K562 (cell line): ENCODE results near the gene GABRB2. TPM values are rescaled to one million over a fixed set of nuclear protein-coding genes. Genes with fewer than 3 reads are reported as not detected.

Experiments used
- ATAC-seq: fragments of 200-7000 bp; cut with Tn5 transposase; 3 replicates; pipeline ENCODE4 v1.9.1; 2020; ENCODE audit warnings: moderate library complexity
- BruUV-seq: library from RNA; stranded (reverse); fragments of 400-500 nt; replicated peaks from 2 replicates; lab custom pipeline; 2021; lab: Mats Ljungman, UMichigan
- CTCF ChIA-PET: fragments of 300-600 bp; formaldehyde crosslinking; extraction: SDS; loops from one replicate; lab custom pipeline; 2021; ENCODE audit warnings: low intra/inter-chr PET ratio; lab: Yijun Ruan, JAX
- POLR2A ChIA-PET: fragments of 300-600, 350-650 bp; sonication (Branson Sonifier 250); formaldehyde crosslinking; extraction: SDS; loops from one replicate; lab custom pipeline; 2021; ENCODE audit warnings: antibody characterized with exemption, inconsistent platforms; lab: Yijun Ruan, JAX
- DNase-seq, 4 experiments: peaks; one replicate each; pipeline versions ENCODE4 v3.0.0 to v3.0.0-alpha.2; 2011 to 2018; ENCODE audit warnings: low spot score in 3 of 4, mixed read lengths in 3 of 4; ENCODE audit errors: extremely low read depth in 1 of 4
- FAIRE-seq: peaks from 2 replicates; lab custom pipeline; 2011; peaks lifted over from hg19 to GRCh38; lab: Jason Lieb, UNC
- H2AFZ ChIP-seq: 2 replicates; pipeline ENCODE4 v1.6.0; 2011; ENCODE audit warnings: low read depth, low read length, control low read depth, inconsistent platforms
- H3K27ac ChIP-seq: fragments of 200-600 bp; 3 replicates; pipeline ENCODE4 v1.8.0; 2011; ENCODE audit warnings: low read depth, mild to moderate bottlenecking, control low read depth, inconsistent platforms, low read length, moderate library complexity, mixed read lengths; ENCODE audit errors: extremely low read depth
- H3K27me3 ChIP-seq, 2 experiments: fragments of 300-600 bp in 1 of 2; 2 replicates in 1 of 2; 3 replicates in 1 of 2; pipeline versions ENCODE4 v1.6.0 to v1.8.0; 2011; ENCODE audit warnings: inconsistent platforms in 2 of 2, low read length in 2 of 2, mild to moderate bottlenecking in 1 of 2, mixed read lengths in 1 of 2, moderate library complexity in 1 of 2; ENCODE audit not compliant: control insufficient read depth in 2 of 2, insufficient read depth in 2 of 2
- H3K36me3 ChIP-seq: fragments of 300-600 bp; 3 replicates; pipeline ENCODE4 v1.8.0; 2011; ENCODE audit warnings: mild to moderate bottlenecking, low read length, inconsistent platforms; ENCODE audit not compliant: control insufficient read depth, insufficient read depth
- H3K4me1 ChIP-seq, 2 experiments: fragments of 200-600 bp in 1 of 2; replicated peaks in 1 of 2; 2 replicates in 1 of 2; 3 replicates in 1 of 2; pipeline versions ENCODE4 v1.5.1 to v1.8.0; 2011; ENCODE audit warnings: inconsistent platforms in 2 of 2, low read length in 2 of 2, mild to moderate bottlenecking in 1 of 2, mixed read lengths in 1 of 2, moderate library complexity in 1 of 2; ENCODE audit not compliant: control insufficient read depth in 2 of 2, insufficient read depth in 2 of 2
- H3K4me2 ChIP-seq: 2 replicates; pipeline ENCODE4 v1.6.1; 2011; ENCODE audit warnings: low read length, control low read depth, inconsistent platforms, mixed read lengths; ENCODE audit not compliant: insufficient read depth
- H3K4me3 ChIP-seq: fragments of 200-600 bp; sonication (generic), shearing (Covaris generic); 2 replicates; pipeline ENCODE4 v1.5.1; 2016; ENCODE audit warnings: control low read depth, inconsistent platforms
- H3K79me2 ChIP-seq: fragments of 200-600 bp; 3 replicates; pipeline ENCODE4 v1.8.0; 2011; ENCODE audit warnings: low read length, inconsistent platforms; ENCODE audit not compliant: control insufficient read depth, insufficient read depth
- H3K9ac ChIP-seq, 2 experiments: 2 replicates each; pipeline versions ENCODE4 v1.6.0 to v1.6.1; 2011; ENCODE audit warnings: low read depth in 2 of 2, low read length in 2 of 2, control low read depth in 1 of 2, inconsistent platforms in 1 of 2, mild to moderate bottlenecking in 1 of 2, mixed read lengths in 1 of 2; ENCODE audit not compliant: insufficient read depth in 1 of 2
- H3K9me1 ChIP-seq: one replicate; pipeline ENCODE4 v1.6.0; 2011; ENCODE audit warnings: inconsistent platforms, mild to moderate bottlenecking, low read length, moderate library complexity; ENCODE audit not compliant: control insufficient read depth, insufficient read depth
- H3K9me3 ChIP-seq: replicated peaks from 2 replicates; pipeline ENCODE4 v1.5.1; 2011; ENCODE audit warnings: low read depth, low read length, inconsistent platforms; ENCODE audit not compliant: control insufficient read depth, insufficient read depth
- H4K20me1 ChIP-seq: replicated peaks from 2 replicates; pipeline ENCODE4 v1.6.1; 2011; ENCODE audit warnings: low read length, inconsistent platforms, mixed read lengths; ENCODE audit not compliant: control insufficient read depth, insufficient read depth
- ARHGAP35 ChIP-seq: fragments of 450-650 bp; IDR thresholded peaks from 2 replicates; pipeline ENCODE4 v1.6.1; 2018; ENCODE audit not compliant: partially characterized antibody
- BRCA1 ChIP-seq, 2 experiments: fragments of 450-650 bp in 1 of 2; sonication (generic) in 1 of 2; formaldehyde crosslinking in 1 of 2; IDR thresholded peaks; 2 replicates each; pipeline versions ENCODE4 v1.5.0 to v1.6.1; 2017 to 2020; ENCODE audit warnings: mild to moderate bottlenecking in 1 of 2, missing genetic modification reagents in 1 of 2
- CBX8 ChIP-seq: fragments of 200-600 bp; sonication (generic); IDR thresholded peaks from 2 replicates; pipeline ENCODE4 v1.6.1; 2012; ENCODE audit warnings: borderline replicate concordance, mixed run types, low read depth, mild to moderate bottlenecking, moderate library complexity, mixed read lengths, low read length, control low read depth, inconsistent platforms; ENCODE audit not compliant: poor library complexity, severe bottlenecking; ENCODE audit errors: extremely low read depth
- ILK ChIP-seq: fragments of 450-650 bp; IDR thresholded peaks from 2 replicates; pipeline ENCODE4 v1.6.1; 2016; ENCODE audit warnings: missing genetic modification characterization, low read depth, mild to moderate bottlenecking, missing compliant biosample characterization, moderate library complexity, borderline replicate concordance
- NEUROD1 ChIP-seq: fragments of 150-350 bp; IDR thresholded peaks from 2 replicates; pipeline ENCODE4 v1.6.1; 2014; ENCODE audit warnings: borderline replicate concordance, low read length, low read depth; ENCODE audit not compliant: partially characterized antibody
- NFIC ChIP-seq: fragments of 450-650 bp; IDR thresholded peaks from 2 replicates; pipeline ENCODE4 v1.6.1; 2017; ENCODE audit warnings: mild to moderate bottlenecking, inconsistent platforms
- NONO ChIP-seq, 2 experiments: fragments of 200-400 bp in 1 of 2; fragments of 450-650 bp in 1 of 2; formaldehyde crosslinking in 1 of 2; IDR thresholded peaks; 2 replicates each; pipeline ENCODE4 v1.6.1; 2017; ENCODE audit warnings: low read depth in 2 of 2, mild to moderate bottlenecking in 2 of 2, moderate library complexity in 2 of 2, low read length in 1 of 2
- NR4A1 ChIP-seq, 2 experiments: fragments of 250-450 bp in 1 of 2; fragments of 450-650 bp in 1 of 2; sonication (Bioruptor Pico) in 1 of 2; IDR thresholded peaks; 2 replicates each; pipeline versions ENCODE4 v1.4.0 to v1.6.1; 2016 to 2020; ENCODE audit warnings: mild to moderate bottlenecking in 2 of 2, missing compliant biosample characterization in 1 of 2, missing genetic modification characterization in 1 of 2, moderate library complexity in 1 of 2
- PCBP2 ChIP-seq: fragments of 200-400 bp; formaldehyde crosslinking; IDR thresholded peaks from 2 replicates; pipeline ENCODE4 v1.6.1; 2018; ENCODE audit warnings: low read length, low read depth, mild to moderate bottlenecking, moderate library complexity; ENCODE audit not compliant: poor library complexity, severe bottlenecking
- PHF20 ChIP-seq: fragments of 450-650 bp; IDR thresholded peaks from 2 replicates; pipeline ENCODE4 v1.6.1; 2018; ENCODE audit not compliant: partially characterized antibody
- RBM22 ChIP-seq: fragments of 200-400 bp; formaldehyde crosslinking; IDR thresholded peaks from 2 replicates; pipeline ENCODE4 v1.6.1; 2018; ENCODE audit warnings: low read length, low read depth; ENCODE audit not compliant: poor library complexity, severe bottlenecking
- RCOR1 ChIP-seq, 2 experiments: IDR thresholded peaks; 2 replicates each; pipeline ENCODE4 v1.6.1; 2012; ENCODE audit warnings: low read depth in 2 of 2, low read length in 2 of 2, borderline replicate concordance in 1 of 2, improper control_type of control experiment in 1 of 2
- SMAD3 ChIP-seq: fragments of 450-650 bp; formaldehyde crosslinking; conservative IDR thresholded peaks from 2 replicates; pipeline ENCODE4 v1.4.0; 2020; ENCODE audit warnings: mild to moderate bottlenecking
- SMARCA4 ChIP-seq: fragments of 450-650 bp; IDR thresholded peaks from 2 replicates; pipeline ENCODE4 v1.6.1; 2016
- TAF9B ChIP-seq: fragments of 450-650 bp; IDR thresholded peaks from 2 replicates; pipeline ENCODE4 v1.6.1; 2018; ENCODE audit warnings: mild to moderate bottlenecking; ENCODE audit not compliant: partially characterized antibody
- TRIM28 ChIP-seq: fragments of 450-650 bp; IDR thresholded peaks from 2 replicates; pipeline ENCODE4 v1.6.1; 2017
- ZNF232 ChIP-seq: sonication (generic); formaldehyde crosslinking; IDR thresholded peaks from 2 replicates; pipeline ENCODE4 v1.8.0; 2022; ENCODE audit warnings: mild to moderate bottlenecking, missing genetic modification reagents
- ZNF408 ChIP-seq: fragments of 250-450 bp; sonication (Bioruptor Pico); IDR thresholded peaks from 2 replicates; pipeline ENCODE4 v1.4.0; 2020; ENCODE audit warnings: low read depth, mild to moderate bottlenecking, moderate library complexity
- WGBS: fragments of 100-300 bp; shearing (Covaris generic); methylation state at CpG from one replicate; pipeline ENCODE4 v1.1.6; 2016; ENCODE audit warnings: low coverage, mixed read lengths; ENCODE audit not compliant: insufficient coverage; ENCODE audit errors: missing lambda C conversion rate; 5-methylcytosine and 5-hydroxymethylcytosine counted together
- in situ Hi-C: fragments of 300-500 bp; cut with MboI; formaldehyde crosslinking; loops from 4 replicates; pipeline ENCODE4 v1.15.0; 2018; ENCODE audit warnings: inconsistent platforms, mixed read lengths
- intact Hi-C: fragments of 100-400 bp; cut with micrococcal nuclease; formaldehyde crosslinking; loops from 2 replicates; pipeline ENCODE4 v1.14.2; 2022
- polyA plus RNA-seq, 8 experiments: library from polyadenylated mRNA; depleted of rRNA in 4 of 8; stranded (reverse) in 5 of 8; unstranded in 3 of 8; fragments of >200 nt; fragmentation: Nextera tagmentation in 2 of 8; fragmentation: Illumina TruSeq in 1 of 8; extraction: Ambion mirVana in 2 of 8; extraction: Trizol in 1 of 8; gene quantifications; 2 replicates each; pipeline versions ENCODE4 v1.2.1 to v1.2.3, GENCODE V29; 2011 to 2014; ENCODE audit warnings: inconsistent platforms in 1 of 8, missing spikeins in 1 of 8
- total RNA-seq, 7 experiments: library from RNA; depleted of rRNA in 6 of 7; stranded (reverse); fragments of >200 nt in 6 of 7; fragmentation: Illumina TruSeq in 2 of 7; extraction: Trizol in 2 of 7; gene quantifications; 2 replicates each; pipeline versions ENCODE4 v1.2.1 to v1.2.3, GENCODE V29; 2011 to 2021; ENCODE audit warnings: low replicate concordance in 1 of 7

The GABRB2 gene
- total and polyA plus RNA-seq, 9 of the 15 experiments (the other 6 are each of a cell fraction or from before 2014, with no cell fraction given) = not detected

GRCh38 chr5:161342886-161343285 is 203.6 kb downstream of the GABRB2 start:
- H3K27me3 ChIP-seq = no peaks in the 10 kb centered on the region
- TF ChIP-seq NONO (IDR thresholded peaks at IDR 0.05; ENCODE audit: low read depth in 2 of 2, low read length in 1 of 2) (no peak), PHF20 (no peak), ILK (tag) (no peak), NR4A1 (CRISPR knock-in tag; IDR thresholded peaks at IDR 0.05) (no peak), NR4A1 (tag; IDR thresholded peaks at IDR 0.05) (no peak)
- no peaks in the 10 kb centered on the region for H3K79me2 ChIP-seq
- FAIRE-seq (no peak), ATAC-seq (no peak), DNase-seq (no peak)
- no peaks in the 10 kb centered on the region for H3K36me3 ChIP-seq
- ChIA-PET POLR2A (no interaction called here), CTCF (no interaction called here)
- H3K27ac ChIP-seq = no peak overlapping the region
- H2AFZ ChIP-seq = no peak overlapping the region
- H3K4me2 ChIP-seq = no peak overlapping the region
- no peaks in the 10 kb centered on the region for H3K4me1 ChIP-seq
- no peaks in the 10 kb centered on the region for H3K9me3 ChIP-seq
- 0% methylated on average over 5 of the region's 5 CpGs for WGBS
- no peak overlapping the region for H3K4me3 ChIP-seq
- no TSS peak for BruUV-seq
- intact Hi-C loops = no loop called here
- no peak overlapping the region for H3K9ac ChIP-seq
- in situ Hi-C loops = no loop called here
- no peaks in the 10 kb centered on the region for H3K9me1 ChIP-seq
- H4K20me1 ChIP-seq = no peaks in the 10 kb centered on the region

- intact Hi-C loops (no loop called here), in situ Hi-C loops (no loop called here)
- Histone ChIP-seq H4K20me1 (no peaks in the 10 kb centered on the region), H3K4me1 (no peaks in the 10 kb centered on the region), H3K36me3 (no peaks in the 10 kb centered on the region), H2AFZ (no peak overlapping the region), H3K9me1 (no peaks in the 10 kb centered on the region), H3K4me2 (no peak overlapping the region), H3K79me2 (no peaks in the 10 kb centered on the region), H3K4me3 (no peak overlapping the region), H3K27ac (no peak overlapping the region), H3K9me3 (no peaks in the 10 kb centered on the region), H3K9ac (no peak overlapping the region), H3K27me3 (no peaks in the 10 kb centered on the region)
- no TSS peak for BruUV-seq
- no peak for ATAC-seq
- POLR2A ChIA-PET = no interaction called here
- CTCF ChIA-PET = no interaction called here
- DNase-seq = no peak
- FAIRE-seq = no peak
- WGBS = 0% methylated on average over 3 of the region's 3 CpGs
- TF ChIP-seq TAF9B = no peak
- TF ChIP-seq TRIM28 = no peak
- no peak for TF ChIP-seq ZNF408 (CRISPR knock-in tag)
- TF ChIP-seq ARHGAP35 = no peak
- no peak for TF ChIP-seq RBM22
- TF ChIP-seq CBX8 = no peak
- no peak for TF ChIP-seq ZNF232 (CRISPR knock-in tag)
- TF ChIP-seq SMAD3 (CRISPR knock-in tag) = no peak
- no peak for TF ChIP-seq SMARCA4
- no peak for TF ChIP-seq NEUROD1
- TF ChIP-seq PCBP2 = no peak
- TF ChIP-seq NFIC = no peak
- no peak for TF ChIP-seq RCOR1 (IDR thresholded peaks at IDR 0.05; ENCODE audit: borderline replicate concordance in 1 of 2, low read depth in 2 of 2, low read length in 2 of 2)
- no peak for TF ChIP-seq BRCA1 (IDR thresholded peaks at IDR 0.05)
- no peak for TF ChIP-seq BRCA1 (CRISPR knock-in tag; IDR thresholded peaks at IDR 0.05)
Observed at GRCh38 chr5:161340012-161340411, 206.5 kb downstream of the GABRB2 start.
